Middle frontal gyrus (tissue), 1 donor: ENCODE measurements around the gene CDCA7.
"Not testable (repeated sequence)": the region's sequence is repeated elsewhere in the genome, so short reads cannot be mapped to it uniquely, and the experiment has no call there.

Experiments
- DNase-seq: peaks from one replicate; pipeline ENCODE4 v3.0.0-alpha.2; 2015; ENCODE audit warnings: low spot score; ENCODE audit errors: extremely low spot score

Gene CDCA7

DNA sequence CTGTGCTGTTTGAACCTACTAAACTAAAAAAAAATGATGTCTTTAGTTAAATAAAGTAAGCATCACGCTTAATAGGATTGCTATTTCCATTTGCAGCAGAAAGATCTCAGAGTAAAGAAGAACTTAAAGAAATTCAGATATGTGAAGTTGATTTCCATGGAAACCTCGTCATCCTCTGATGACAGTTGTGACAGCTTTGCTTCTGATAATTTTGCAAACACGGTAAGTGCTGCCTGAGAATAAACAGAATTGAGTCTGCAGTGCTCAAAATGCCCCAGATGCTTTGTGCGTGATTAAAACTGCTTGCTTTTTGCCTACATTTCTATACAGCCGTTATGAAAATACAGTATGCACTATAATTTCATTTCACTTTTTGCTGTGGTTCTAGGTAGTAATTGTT, 3.9 kb downstream of the CDCA7 start:
- no peak for DNase-seq

GRCh38 chr2:173359231-173359630, 4.6 kb downstream of the CDCA7 start:
- DNase-seq: no peak

DNA sequence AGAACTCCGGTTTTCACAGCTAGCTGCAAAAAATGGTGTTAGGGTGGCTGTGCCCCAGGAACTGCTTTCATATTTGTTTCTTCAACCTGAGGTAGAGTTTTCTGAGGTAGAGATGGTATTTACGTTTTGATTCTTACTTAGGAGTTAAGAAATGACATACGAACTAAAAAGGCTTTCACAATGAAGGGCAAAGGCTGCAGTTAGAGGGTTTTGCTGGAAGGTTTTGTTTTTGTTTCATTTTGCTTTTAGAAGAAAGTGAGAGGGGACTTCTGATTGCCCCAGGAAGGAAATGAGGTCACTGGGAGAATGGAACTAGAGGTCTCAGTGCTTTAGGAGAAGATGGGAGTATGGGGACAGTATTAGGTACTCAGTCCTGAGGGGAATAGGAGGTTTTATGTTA, 15.5 kb downstream of the CDCA7 start:
- DNase-seq: no peak

GRCh38 chr2:173371023-173371422, 16.4 kb downstream of the CDCA7 start:
- DNase-seq: no peak

DNA sequence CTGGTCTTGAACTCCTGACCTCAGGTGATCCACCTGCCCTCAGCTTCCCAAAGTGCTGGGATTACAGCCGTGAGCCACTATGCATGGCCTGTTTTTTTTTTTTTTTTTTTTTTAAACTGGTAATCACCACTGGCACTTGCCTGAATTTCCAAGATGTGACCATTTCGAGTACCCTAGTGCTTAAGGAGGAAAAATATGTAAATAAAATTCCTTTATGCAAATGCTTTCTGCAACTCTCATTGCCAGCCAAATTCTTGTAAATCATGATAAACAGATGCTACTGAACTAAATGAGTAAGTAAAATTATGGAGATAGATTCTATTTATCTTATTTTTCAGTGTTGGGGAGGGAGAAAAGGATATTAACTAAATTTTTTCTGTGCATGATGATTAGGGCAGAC, 18.6 kb downstream of the CDCA7 start:
- no peak for DNase-seq

- no peak for DNase-seq
Observed at GRCh38 chr2:173374634-173375033, 20.0 kb downstream of the CDCA7 start.

- not testable (repeated sequence) for DNase-seq
Observed at GRCh38 chr2:173385534-173385933, 30.9 kb downstream of the CDCA7 start.

GRCh38 chr2:173386021-173386737, 31.5 kb downstream of the CDCA7 start:
- no peak for DNase-seq

GRCh38 chr2:173386738-173387065, 32.0 kb downstream of the CDCA7 start:
- DNase-seq: no peak

DNA sequence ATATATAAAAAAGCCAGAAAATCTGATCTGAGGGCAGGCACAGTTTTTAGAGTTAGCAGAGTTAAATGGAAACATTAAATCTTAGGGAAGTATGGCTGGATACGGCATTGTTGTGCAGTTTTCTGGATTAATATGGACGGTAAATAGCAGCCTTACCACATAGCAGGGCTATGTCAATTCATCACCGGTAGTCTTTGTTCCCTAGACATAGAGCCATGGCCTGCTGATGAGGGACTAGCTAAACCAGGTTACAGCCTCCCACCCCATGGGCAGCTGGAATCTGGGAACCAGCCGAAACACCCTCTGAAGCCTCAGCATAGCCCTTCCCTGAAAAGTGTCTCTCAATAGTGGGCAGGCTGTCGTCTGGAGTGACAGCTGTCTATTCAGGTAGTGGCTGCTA, 32.4 kb downstream of the CDCA7 start:
- DNase-seq: no peak

- DNase-seq: no peak
Observed at GRCh38 chr2:173387660-173388059, 33.0 kb downstream of the CDCA7 start.

- no peak for DNase-seq
Observed at GRCh38 chr2:173388795-173389194, 34.1 kb downstream of the CDCA7 start.

GRCh38 chr2:173390036-173390435, 35.4 kb downstream of the CDCA7 start:
- DNase-seq: no peak

DNA sequence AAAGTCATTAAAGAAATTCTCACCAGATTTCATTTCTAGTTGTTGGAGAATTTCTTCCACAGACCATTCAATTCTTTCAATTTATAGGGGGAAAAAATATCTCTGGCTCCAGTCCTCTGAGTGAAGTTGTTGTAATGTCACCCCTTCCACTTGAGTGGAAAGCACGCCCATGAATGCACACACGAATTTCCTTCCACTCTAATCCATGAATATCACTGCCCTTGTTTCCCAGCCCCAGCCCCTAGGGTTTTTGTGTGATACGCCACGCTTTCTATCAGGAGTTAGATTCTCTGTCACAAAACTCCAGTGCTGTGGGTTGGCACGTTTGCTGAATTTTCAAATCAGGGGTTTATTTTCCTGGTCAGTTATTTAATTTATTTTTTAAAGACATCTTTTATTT, 38.1 kb downstream of the CDCA7 start:
- no peak for DNase-seq

DNA sequence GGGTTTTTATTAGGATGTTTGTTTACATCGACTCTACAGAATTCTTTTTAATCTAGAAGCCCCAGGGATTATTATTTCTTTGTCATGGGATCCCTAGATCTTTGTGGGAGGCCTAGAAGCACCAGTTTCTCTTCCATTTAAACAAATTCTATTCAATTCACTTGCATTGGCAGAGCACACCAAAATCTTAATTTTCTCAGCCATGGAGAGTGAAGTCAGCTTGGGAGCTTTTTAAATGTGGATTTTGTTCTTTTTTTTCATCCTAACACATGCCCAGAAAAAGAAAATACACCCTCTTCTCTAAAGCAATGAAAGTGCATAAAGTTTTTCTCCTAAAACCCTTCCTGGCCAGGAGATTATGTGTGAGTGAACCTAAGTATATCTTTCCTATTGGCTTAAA, 38.5 kb downstream of the CDCA7 start:
- no peak for DNase-seq

GRCh38 chr2:173393636-173394035, 39.0 kb downstream of the CDCA7 start:
- DNase-seq: no peak

DNA sequence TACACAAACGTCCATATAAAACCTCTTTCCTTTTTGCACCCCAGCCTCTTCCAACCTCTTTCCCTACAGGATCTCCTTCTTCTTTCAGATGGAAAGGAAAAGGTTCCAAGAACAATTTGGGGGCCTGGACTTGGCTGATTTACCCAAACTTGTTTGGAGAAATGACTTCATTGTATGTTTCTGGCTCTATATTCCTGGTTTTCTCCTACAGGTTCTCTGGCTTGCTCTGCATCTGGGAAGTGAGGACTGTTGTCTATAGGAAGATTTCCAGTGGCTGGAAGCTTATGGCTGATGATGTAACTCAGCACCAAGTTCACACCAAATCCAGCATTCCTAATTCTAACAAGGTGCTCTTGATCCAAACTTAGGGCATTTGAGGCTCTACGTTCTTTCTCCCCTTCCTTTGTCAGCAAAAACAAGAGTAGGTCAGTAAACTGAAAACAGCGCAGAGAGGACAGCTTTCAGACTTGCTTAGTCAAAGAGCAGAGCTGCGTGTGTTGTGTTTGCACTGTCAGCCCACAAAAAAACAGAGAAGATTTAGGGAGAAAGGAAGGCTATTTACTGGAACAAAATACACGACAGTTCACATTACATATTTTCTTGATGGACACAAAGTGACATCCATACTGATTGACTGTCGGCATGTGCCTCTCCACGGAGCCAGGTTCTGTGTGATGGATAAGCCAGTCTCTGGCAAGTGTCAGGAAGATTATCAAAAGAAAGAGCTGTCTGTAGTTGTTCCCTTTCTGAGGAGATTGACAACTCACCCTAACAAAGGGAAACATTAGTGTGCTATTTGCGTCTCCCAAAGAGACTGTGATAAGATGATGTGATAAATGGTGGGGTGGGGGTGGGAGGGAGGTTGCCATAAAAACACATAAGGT, 39.7 kb downstream of the CDCA7 start:
- no peak for DNase-seq

DNA sequence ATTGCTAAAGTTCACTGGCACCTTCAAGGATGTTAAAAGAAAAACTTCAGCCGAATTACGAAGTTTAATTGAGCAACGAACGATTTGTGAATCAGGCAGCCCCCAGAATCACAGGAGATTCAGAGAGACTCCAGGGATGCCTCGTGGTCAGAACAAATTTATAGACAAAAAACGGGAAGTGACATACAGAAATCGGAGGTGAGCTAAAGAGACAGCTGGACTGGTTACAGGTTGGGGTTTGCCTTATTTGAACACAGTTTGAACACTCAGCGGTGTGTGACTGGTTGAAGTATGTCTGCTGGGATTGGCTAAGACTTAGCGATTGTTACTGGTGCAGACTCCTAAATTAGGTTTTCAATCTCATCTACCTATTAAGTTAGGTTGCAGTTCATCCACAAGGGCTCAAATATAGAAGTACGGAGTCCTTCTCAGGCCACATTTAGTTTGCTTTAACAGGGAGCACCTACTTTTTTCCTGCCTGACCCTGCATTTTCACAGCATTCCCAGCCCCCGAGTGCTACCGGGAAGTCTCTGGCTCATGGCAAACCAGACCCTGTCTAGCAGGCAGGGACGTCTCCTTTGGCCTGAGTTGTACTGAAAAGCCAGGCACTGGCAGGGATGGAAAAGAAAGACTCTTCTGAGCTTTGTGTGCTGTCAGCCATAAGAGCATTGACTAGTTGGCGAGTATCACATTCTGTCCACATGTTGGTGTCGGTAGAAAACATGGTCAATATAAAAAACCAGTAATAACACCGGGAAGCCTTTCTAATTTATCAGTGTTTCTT, 41.1 kb downstream of the CDCA7 start:
- DNase-seq: no peak

GRCh38 chr2:173397539-173397938, 42.9 kb downstream of the CDCA7 start:
- DNase-seq: no peak

GRCh38 chr2:173399229-173399628, 44.6 kb downstream of the CDCA7 start:
- DNase-seq: no peak

DNA sequence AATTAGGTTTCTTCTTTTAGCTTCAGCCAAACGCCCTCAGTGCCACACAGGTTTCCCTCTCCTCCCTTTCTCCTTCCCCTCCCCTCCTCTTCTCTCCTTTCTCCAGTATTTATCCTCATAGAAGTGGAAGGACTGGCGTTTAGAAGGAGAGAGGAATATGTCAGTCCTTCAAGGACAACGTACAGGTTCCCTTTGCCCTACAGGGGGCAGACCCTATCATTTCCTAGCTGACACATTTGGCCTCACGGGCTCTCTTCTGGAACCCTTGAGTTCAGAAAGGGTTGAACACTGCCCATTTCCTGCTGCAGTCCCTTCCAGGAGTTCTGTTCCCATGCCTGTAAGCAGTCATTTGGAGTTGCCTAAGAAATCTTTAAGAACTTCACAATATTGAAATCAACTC, 46.1 kb downstream of the CDCA7 start:
- DNase-seq: no peak

DNA sequence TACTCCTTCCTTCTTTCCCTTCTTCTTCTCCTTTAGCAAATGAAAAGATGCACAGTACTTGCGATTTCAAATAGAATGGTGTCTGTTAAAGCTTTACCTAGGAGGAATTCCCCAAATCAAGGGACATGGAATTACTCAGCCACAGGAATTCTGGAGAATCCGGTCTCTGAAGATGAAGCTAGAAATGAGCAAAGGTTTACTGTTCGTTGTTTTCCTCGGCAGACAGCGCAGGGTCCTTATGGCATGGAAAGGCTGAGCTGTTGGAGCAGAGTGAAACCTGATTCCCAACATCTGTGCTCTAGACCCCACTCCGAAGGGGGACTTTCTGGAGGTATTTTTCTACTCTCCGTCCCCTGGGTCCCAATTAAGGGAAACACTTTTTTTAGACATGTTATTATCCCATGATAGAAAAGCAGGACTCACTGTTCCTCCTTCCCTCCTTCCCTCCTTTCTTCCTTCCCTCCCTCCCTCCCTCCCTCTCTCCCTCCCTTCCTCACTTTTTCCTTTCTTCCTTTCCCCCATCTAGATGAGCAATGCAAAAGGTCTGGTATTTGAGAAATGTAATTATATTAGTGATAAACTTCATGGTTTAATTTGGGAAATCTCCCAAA, 47.1 kb downstream of the CDCA7 start:
- no peak for DNase-seq
